Measurements from ENCODE around the gene ZNF366.

The ZNF366 gene

GRCh38 chr5:72441094-72441723 lies 66.0 kb downstream of the ZNF366 start:
- no peaks in the 10 kb centered on the region for H3K4me1 ChIP-seq (ENCODE audit: control insufficient read depth, insufficient read depth, low read length)
- TF ChIP-seq ZNF639 (tag by site-specific recombination; IDR thresholded peaks at IDR 0.05), result no peak
- TF ChIP-seq ZNF114 (tag by site-specific recombination; IDR thresholded peaks at IDR 0.05), result no peak
- no peak for TF ChIP-seq ZFP3 (tag by site-specific recombination; IDR thresholded peaks at IDR 0.05; ENCODE audit: low read depth)
- TF ChIP-seq RBAK (tag by site-specific recombination; IDR thresholded peaks at IDR 0.05), result no peak
- TF ChIP-seq ZNF423 (tag by site-specific recombination; IDR thresholded peaks at IDR 0.05), result no peak
- no peaks in the 10 kb centered on the region for H3K36me3 ChIP-seq (ENCODE audit: control insufficient read depth in 2 of 2, insufficient read depth in 1 of 2, low read length in 2 of 2)
- H3K27ac ChIP-seq (ENCODE audit: extremely low read depth, low read depth, low read length), result no peak overlapping the region
- ChIA-PET CTCF (no interaction called here), POLR2A (no interaction called here)
- no peaks in the 10 kb centered on the region for H3K9me3 ChIP-seq (ENCODE audit: control insufficient read depth, insufficient read depth, low read depth, low read length)
- no peak overlapping the region for H3K4me3 ChIP-seq (ENCODE audit: low read depth, low read length)

- CTCF ChIA-PET, result interaction anchor here (0.8 kb wide), 1 partner anchor 74 kb away, joined by 4 read pairs; no protein-coding TSS in a partner anchor
- no peaks in the 10 kb centered on the region for H3K4me1 ChIP-seq (ENCODE audit: control insufficient read depth, insufficient read depth, low read length)
- no peak overlapping the region for H3K27ac ChIP-seq (ENCODE audit: extremely low read depth, low read depth, low read length)
- H3K9me3 ChIP-seq (ENCODE audit: control insufficient read depth, insufficient read depth, low read depth, low read length), result no peaks in the 10 kb centered on the region
- no peaks in the 10 kb centered on the region for H3K36me3 ChIP-seq (ENCODE audit: control insufficient read depth in 2 of 2, insufficient read depth in 1 of 2, low read length in 2 of 2)
- TF ChIP-seq ZNF791 (tag by site-specific recombination; IDR thresholded peaks at IDR 0.05) (no peak), ZSCAN23 (tag by site-specific recombination; IDR thresholded peaks at IDR 0.05) (no peak), ZNF112 (tag by site-specific recombination; IDR thresholded peaks at IDR 0.05) (no peak), ZBTB17 (tag by site-specific recombination; IDR thresholded peaks at IDR 0.05) (no peak), ZNF585B (tag by site-specific recombination; IDR thresholded peaks at IDR 0.05) (no peak), ZNF311 (tag by site-specific recombination; IDR thresholded peaks at IDR 0.05; ENCODE audit: borderline replicate concordance) (no peak), ZNF169 (tag by site-specific recombination; IDR thresholded peaks at IDR 0.05) (no peak), ZNF610 (tag by site-specific recombination; IDR thresholded peaks at IDR 0.05; ENCODE audit: borderline replicate concordance) (no peak), ZNF155 (tag by site-specific recombination; IDR thresholded peaks at IDR 0.05) (no peak), KLF9 (tag by site-specific recombination; IDR thresholded peaks at IDR 0.05; ENCODE audit: low read depth) (no peak), ZNF660 (tag by site-specific recombination; IDR thresholded peaks at IDR 0.05) (no peak), ZNF214 (tag by site-specific recombination; IDR thresholded peaks at IDR 0.05; ENCODE audit: borderline replicate concordance) (no peak), ZNF792 (tag by site-specific recombination; IDR thresholded peaks at IDR 0.05) (no peak), GFI1B (tag by site-specific recombination; IDR thresholded peaks at IDR 0.05) (no peak), ZNF544 (tag by site-specific recombination; IDR thresholded peaks at IDR 0.05) (no peak), PRDM4 (tag by site-specific recombination; IDR thresholded peaks at IDR 0.05) (no peak)
- H3K4me3 ChIP-seq (ENCODE audit: low read depth, low read length), result no peak overlapping the region
- POLR2A ChIA-PET, result no interaction called here
These were observed 67.0 kb downstream of the ZNF366 start for GRCh38 chr5:72440207-72440638.
